GM18867 (cell line): Measurements from ENCODE around the gene ZNF804B.

ENCODE experiments used
- ATAC-seq: cut with Tn5 transposase; IDR thresholded peaks from one replicate; pipeline ENCODE4 v1.9.1; 2021; ENCODE audit warnings: mild to moderate bottlenecking, moderate library complexity; ENCODE audit not compliant: unreplicated experiment

ZNF804B gene

DNA sequence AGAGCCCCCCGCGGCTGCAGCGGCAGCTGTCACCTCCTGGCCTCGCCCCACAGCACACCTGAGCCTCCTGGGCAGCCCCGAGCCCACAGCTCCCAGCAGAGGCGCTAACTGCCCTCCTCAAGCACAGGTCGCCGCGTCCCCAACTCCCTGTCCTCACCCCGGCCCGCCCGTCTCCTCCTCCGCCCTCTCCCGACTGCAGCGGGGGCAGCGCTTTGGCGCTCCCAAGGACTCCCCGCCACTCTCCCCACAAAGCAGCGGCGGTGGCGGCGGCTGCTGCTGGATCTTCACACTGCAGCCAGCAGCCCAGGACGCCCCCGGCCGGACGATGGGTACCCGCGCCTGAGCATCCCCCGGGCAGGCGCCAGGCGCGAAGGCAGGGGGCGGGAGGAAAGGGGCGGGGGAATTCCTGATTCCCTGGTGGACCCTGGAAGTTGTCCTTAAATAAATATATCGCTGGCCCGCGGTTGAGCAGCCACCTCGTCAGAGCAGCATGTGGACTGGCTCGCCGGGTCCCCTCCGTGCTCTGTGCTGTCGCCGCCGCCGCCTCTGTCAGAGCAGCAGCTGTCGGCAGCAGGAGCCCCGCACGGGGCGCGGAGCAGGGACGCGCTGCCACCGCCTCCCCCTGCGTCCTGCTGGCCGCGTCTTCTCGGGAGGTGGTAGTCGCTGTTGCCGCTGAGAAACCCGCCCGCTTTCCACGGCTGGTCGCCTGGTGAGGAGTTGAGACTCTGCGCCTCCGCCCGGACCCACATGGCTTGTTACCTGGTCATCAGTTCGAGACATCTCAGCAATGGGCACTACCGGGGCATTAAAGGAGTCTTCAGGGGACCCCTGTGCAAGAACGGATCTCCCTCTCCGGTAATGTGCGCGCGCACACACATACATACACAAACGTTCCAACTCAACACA, at the start of gene ZNF804B:
Gene ZNF804B, plus strand, starts transcription at position 471 of the 906 bp plus-strand sequence. Its CDS starts 277 bp downstream, at position 748.
- no peak for ATAC-seq

DNA sequence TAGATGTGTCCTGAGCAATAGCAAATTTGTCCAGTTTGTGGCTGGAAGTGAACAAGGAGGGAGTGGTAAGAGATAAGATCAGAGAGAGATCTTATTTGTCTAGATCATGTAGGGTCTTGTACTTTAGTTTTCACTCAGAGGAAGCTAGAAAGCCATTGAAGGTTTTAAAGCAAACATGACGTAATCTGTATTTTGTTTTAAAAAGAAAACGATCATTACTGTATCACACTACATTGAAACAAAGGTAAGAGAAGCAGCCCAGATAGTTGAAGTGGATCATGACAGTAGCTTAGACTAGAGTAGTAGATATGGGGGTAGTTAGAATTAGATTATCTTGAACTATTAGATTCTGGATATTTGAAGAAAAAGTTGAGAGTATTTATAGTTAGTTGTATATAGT, 23.6 kb upstream of the ZNF804B start:
- ATAC-seq, result no peak

DNA sequence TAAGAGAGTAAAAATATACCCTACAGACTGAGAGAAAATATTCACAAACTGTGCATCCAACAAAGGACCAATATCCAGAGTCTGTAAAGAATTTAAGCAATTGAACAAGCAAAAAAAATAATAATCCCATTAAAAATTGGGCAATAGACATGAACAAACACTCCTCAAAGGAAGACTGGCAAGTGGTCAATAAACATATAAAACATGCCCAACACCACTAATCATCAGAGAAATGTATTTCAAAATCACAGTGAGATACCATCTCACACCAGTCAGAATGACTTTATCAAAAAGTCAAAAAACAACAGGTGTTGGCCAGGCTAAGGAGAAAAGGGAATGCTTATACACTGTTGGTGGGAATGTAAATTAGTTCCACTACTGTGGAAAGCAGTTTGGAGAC, 21.9 kb upstream of the ZNF804B start:
- ATAC-seq, result no peak

DNA sequence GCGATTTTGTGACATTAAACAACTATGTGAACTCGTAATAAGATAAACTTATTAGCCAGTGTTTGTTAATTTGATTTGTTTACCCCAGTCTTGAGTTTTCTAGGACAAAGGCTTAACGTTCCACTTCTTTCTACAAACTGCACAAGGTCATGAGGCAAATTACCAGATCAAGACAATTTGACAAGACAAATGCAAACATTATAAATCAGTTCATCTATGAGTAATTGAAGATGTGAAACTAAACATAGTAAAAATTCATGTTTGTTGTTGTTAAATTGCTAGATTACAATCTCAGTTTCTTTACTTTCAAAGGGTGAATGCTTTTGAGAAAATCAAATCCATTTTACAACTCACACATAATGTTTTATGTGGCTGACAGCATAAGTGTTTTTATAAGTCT, 13.4 kb upstream of the ZNF804B start:
- ATAC-seq, result no peak

DNA sequence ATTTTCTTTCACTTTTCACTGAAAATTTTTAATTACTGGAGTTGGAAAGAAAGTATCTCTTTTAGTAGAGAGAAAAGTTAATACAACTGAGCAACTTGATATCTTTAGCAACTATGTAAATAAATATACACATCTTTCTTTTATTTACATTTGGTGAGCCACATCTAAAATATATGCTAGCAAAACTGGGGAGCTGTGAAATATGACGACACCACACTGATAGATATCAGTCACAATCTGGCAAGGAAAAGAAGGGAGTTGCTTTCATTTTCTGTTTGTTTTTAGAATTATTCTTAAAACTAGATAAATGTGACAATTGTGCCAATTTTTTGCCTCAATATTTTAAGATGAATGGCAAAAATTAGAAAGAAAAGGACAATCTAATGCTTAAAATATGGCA, 2.7 kb upstream of the ZNF804B start:
- ATAC-seq, result no peak

DNA sequence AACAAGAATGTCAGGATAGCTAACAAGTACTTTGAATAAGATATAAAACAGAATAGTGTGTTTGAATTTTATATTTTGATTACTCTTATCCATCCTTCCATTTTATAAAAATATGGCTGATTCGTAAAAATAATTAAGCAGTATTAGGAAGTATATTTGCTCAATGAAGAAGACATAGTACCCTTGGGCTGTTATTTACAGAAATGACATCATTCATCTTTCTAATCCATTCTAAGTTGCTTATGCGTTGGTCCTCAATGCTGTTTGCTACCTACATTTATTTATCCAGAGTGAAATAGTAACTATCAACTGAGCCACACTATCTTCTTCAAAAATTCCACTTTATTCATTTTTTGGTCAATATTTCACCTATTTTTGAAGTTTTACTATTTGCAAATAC, 2.1 kb upstream of the ZNF804B start:
- ATAC-seq, result no peak

DNA sequence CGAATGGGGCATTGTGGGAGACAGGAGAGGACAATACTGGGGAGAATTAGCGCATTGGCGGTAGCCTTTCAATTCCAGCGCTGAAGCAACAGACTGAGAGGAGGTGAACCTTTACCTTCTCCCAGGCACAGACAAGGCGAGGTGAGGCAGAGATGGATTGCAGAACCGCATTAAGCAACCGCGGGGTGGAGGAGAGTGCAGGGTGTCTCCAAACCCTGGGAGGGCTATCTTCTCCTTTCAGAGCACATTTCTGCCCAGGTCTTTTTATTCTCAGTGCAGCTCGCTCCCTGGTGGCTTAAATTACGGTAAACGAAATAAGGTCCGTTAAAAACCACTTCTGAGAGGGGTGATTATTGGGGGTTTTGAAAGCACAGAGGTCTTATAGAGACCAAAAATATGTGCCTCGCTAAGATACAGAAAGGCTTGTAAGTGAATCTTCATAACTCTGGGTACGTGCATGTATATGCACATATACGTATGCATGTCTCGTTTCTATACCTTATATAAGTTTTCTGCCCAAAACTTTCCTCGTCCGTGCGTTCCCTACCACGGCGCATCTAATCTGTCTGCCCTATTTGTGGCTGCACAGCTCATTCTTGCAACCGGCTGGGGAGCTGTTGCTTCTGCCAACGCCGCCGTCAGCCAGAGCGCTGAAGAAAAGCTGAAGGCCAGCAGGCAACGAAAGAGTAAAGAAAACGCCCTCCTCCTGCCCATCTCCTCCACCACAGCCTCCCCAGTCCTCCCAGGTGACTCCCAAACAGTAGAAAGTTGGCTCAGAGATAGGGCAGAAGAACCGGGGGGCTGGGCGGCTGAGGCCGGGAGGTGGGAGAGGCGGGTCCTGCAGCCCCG, 895 bp upstream of the ZNF804B start:
- ATAC-seq, result no peak

DNA sequence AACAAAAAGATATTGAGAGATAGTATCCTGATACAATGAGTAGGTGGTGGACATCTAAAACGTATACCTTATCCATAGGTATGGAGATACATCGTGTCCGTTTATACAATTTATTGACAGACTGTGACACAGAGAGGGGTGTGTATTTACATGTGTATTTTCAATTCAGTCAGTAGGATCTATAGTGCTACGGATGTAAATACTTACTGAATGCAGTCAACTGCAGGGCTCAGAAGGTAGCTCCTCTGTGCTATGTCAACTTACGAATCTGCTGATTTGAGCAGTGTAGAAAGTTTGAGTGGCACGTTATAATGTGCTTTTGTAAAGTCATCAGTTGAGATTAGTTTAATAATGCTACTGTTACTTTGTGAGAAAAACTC, 626 bp downstream of the ZNF804B start:
- no peak for ATAC-seq

DNA sequence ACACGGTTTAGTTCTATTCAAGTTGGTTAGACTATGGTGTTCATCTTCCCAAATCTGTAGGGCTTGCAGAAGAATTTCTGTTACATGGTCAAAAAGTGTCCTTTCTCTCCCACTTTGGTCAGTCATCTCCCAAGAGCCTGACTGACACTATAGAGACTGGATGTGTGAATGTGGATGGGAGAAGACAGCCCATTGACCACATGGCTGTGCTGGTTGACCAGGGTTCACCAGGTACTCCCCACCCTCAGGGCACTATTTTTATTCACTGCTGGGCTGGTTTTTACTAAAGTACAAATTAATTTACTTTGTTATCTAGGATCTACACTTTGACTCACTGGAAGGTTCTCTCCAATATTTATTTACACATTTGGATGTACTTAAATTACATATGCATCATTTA, 2.3 kb downstream of the ZNF804B start:
- no peak for ATAC-seq

DNA sequence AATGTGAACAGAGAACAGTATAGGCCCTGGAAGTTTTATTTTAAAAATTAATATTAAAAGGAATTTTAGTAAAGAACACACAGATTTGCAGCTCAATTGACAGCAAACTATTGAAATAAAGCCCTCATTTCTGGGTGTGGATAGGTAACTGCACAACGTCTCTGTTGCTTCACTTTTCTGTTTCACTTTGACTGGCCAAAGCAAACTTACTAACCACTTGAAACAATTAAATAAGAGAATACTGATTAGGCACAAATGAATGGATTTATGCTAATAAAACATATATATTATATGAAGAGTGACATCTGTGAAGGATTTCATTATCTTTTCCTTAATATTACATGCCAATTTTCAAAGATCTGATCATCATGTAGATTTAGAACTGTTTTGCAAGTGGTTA, 11.9 kb downstream of the ZNF804B start:
- ATAC-seq, result peak; percentile 86

DNA sequence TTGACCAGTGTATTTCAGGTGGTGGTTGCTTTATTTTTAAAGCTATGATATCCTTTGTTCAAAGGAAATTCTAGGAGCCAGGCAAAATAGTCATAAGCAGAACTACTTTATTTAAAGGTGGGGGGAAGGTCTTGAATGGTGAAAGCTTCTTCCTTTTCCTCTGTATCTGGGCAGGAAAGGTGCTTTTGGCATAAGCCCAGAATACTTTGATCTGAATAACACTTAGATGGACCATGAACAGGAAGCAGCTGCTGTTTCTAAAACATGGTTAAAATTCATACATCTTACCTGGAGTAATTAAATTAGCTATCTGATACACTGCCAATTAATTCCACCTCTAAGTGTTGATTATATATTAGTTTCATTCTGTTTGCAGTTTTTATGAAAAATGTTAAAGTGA, 13.3 kb downstream of the ZNF804B start:
- ATAC-seq, result no peak

DNA sequence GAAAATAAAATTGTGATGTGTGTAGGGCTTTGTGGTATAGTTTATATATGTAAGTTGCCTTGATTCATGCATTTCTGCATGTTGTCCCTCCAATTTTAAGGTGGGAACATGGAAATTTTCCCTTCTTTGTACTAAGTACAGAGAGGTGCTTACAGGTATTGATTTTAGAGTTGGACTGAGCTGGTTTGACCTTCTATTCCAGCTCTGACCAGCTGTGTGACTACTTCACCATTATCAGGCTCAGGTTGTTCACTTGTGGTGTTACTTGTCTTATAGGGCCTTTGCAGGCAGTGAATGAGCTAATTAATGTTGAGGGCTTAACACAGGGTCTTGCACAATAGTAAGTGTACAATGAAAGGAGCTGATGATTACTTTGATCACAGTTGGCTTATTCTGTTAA, 16.3 kb downstream of the ZNF804B start:
- no peak for ATAC-seq

DNA sequence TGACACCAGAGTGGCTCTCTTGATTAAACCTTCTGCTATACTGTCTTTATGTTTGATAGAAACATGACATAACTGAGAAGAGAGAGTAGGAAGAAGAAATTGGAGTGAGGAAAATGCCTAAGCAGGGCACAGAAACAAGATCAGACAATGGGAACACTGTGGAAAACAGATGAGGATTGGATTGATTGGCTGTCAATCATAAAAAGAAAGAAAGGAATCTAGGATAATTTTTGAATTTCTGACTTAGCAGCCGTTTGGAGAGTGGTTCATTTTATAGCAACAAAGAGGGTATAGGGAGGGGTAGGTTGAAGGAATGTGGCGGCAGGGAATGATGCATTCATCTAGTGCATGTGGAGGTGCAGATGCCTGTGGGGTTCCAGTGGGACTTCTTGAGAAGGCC, 28.3 kb downstream of the ZNF804B start:
- no peak for ATAC-seq

DNA sequence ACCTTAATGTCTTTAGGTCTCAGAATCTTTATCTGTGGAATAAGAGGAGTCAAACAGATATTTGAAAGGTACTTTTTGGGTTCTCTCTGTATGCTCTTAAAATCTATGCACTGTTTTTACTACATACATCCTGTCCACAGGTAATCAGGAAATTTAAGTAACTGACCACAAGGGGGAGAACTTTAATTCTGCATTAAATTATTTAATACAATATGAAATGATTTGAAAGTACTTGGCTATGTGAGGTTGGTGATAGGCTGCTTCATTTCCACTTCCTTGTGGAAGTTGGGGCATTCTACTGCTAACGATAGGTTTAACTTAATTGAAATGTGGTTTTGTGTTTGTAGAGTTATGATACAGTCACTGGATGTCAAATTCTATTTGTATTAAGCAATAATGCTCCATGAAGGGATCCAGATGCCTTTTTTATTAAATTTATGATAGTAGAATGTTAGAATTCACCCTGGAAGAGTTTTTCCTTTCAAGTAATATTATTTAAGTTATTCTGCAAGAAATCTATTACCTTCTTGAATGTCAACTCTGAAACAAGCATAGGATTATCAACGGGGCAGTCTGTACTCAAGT, 30.1 kb downstream of the ZNF804B start:
- ATAC-seq, result peak; percentile 69

DNA sequence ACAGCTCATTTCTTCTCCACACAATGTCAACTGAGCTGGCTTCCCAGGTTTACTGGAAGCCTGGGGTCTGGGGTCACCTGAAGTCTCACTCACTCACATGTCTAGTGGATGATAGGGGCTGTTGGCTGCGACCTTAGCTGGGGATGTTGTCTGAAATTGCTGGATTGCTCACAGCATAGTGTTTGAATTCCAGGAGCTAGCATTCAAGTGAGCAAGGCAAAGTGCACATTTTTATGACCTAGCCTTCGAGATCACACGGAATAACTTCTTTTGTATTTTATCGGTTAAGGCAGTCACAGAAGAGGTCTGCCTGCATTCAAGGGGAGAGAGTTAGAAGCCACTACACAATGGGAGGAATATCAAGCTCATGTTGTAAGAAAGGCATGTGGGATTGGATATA, 32.4 kb downstream of the ZNF804B start:
- ATAC-seq, result no peak

DNA sequence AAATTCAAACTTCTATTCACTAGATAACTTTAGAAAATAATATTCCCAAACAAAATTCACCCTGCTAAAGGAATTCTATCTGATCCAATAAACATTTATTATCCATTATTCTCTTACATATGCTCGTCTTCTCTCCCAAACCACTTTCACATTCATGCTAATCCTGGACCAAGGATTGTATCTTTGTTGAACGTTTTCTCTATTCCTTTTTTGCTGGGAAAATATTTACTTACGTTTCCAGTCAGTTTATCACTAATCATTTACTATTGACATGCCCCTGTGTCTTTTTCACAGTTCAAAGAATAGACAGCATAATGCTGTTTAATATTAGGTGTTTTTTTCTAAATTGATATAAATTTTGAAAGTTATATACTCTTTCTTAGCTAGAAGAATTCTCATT, 32.9 kb downstream of the ZNF804B start:
- no peak for ATAC-seq

DNA sequence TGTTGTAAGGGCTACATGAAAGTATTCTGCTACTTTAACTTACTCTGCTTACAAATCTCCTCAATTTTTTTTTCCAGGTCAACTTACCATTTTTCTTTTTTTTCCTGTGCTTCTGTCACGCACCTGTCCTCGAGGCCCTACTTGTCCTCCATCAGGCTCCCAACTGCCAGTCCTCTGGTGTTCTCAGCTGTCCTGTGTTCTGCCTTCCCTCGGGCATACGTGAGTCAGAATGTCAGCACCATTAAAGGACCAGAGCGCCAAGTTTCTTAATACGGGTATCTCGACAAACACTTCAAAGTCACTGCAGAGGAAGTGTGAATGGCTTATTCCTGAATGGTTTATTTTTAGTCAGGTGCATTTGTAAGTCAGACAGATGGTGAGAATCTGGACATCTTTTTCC, 36.1 kb downstream of the ZNF804B start, which contains the start of gene TEX47:
Gene TEX47, minus strand, starts transcription at position 185 of the 400 bp plus-strand sequence. CDS start 795 bp downstream, outside the sequence.
- ATAC-seq, result no peak

DNA sequence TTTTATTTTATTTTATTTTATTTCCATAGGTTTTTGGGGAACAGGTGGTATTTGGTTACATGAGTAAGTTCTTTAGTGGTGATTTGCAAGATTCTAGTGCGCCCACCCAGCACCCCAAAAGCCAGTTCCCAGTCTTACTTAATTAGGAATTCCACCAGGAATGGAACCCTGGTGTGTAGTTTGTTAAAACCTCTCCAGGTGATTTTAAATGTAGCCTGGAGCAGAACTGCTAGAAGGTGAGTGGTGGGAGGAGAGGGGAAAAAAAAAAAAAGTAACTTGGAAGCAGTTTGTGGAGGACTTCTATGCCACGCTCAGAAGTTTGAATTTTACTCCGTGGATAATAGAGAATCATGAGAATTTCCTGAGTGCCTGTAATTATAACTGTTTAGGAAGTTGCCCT, 41.5 kb downstream of the ZNF804B start:
- no peak for ATAC-seq

DNA sequence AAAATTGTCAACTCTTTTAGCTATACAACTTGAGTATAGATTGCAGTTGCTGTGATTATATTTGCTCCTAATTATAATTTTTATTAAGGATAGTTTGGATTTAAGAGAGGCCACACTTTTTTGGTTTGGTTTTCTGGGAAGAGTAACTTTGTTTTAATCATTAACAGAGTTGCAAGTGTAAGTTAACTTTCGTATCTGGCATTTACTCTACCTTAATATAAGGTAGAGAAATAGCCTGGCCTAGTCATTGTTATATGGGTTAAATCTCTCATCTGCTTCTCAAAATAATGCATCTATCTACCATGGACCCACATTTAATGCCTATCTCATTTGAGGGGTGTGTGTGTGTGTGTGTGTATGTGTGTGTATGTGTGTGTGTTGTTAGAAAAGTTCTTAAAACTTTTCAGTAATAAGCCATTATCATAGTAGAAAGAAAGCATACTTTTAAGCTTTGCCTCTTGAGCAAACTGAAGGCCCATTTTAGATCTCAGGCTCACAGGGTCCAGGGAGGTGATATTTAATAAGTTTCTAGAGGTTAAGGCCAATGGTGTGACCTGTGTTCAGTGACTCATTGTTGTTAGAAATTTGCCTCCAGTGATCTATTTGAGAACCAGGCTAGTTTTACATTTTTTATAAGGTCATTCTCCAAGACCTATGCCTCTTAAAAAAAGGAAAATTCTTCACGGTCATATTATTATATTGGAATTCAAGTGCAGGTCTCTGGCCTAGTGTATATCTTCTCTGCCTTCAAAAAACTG, 47.0 kb downstream of the ZNF804B start:
- no peak for ATAC-seq

DNA sequence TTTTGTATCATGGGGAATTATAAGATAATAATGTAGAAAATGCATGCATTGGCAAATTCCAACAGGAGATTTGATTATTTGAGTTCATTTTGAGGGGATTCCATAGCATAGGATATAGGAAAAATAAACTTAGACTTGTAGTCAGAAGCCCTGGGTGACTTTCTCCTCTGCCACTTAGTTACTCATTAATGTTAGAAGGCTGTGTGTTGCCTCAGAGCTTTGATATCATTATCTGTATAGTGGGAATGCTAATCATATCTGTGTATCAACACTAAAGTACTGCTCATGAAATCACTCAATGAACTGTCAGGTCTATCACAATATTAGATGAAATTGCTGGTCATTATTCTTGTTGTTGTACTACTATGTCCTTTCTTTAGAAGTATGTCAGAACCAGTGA, 59.1 kb downstream of the ZNF804B start:
- ATAC-seq, result no peak

DNA sequence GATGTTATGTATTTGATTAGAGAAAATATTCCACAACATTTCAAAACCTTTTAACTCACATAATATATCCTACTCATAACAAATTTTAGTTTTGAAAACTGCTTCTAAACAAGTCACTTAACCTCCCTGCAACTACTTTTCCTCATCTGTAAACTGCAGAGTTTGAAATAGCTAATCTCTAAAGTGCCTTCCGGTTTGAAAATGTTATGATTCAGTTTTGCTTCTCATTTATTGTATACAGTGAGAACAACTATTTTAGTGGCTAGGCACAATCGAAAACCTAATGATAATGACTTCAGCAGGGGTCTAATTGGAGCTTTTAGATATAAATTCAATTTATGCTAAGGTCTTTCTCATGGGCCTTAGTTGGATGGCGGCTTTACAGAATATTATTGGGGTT, 66.7 kb downstream of the ZNF804B start:
- ATAC-seq, result peak; percentile 96
